HepG2 (cell line): ENCODE measurements around the gene CERS6. TPM values are rescaled to one million over a fixed set of nuclear protein-coding genes. Genes with fewer than 3 reads are reported as not detected.

Experiments used
- ATAC-seq: fragments of 200-7000 bp; cut with Tn5 transposase; 3 replicates; pipeline ENCODE4 v1.9.1; 2020; ENCODE audit warnings: mild to moderate bottlenecking, moderate library complexity
- BruUV-seq: library from RNA; stranded (reverse); fragments of 400-500 nt; replicated peaks from 2 replicates; lab custom pipeline; 2021; lab: Mats Ljungman, UMichigan
- CTCF ChIA-PET: fragments of 300-600 bp; formaldehyde crosslinking; extraction: SDS; loops from one replicate; lab custom pipeline; 2021; ENCODE audit warnings: low total read pairs, inconsistent platforms, low intra/inter-chr PET ratio; lab: Yijun Ruan, JAX
- POLR2A ChIA-PET: fragments of 350-600 bp; sonication (Branson Sonifier 250); formaldehyde crosslinking; loops from one replicate; lab custom pipeline; 2020; ENCODE audit warnings: antibody characterized with exemption, inconsistent platforms; lab: Yijun Ruan, JAX
- DNase-seq: peaks from one replicate; pipeline ENCODE4 v3.0.0-alpha.2; 2015; ENCODE audit warnings: low spot score
- FAIRE-seq: peaks from 3 replicates; lab custom pipeline; 2011; peaks lifted over from hg19 to GRCh38; lab: Jason Lieb, UNC
- H2AFZ ChIP-seq: one replicate; pipeline ENCODE4 v1.6.1; 2011; ENCODE audit warnings: low read length, inconsistent platforms
- H3K27ac ChIP-seq: fragments of 300-600 bp; 3 replicates; pipeline ENCODE4 v1.8.0; 2011; ENCODE audit warnings: mixed run types, mild to moderate bottlenecking, mixed read lengths, low read length, inconsistent platforms; ENCODE audit not compliant: insufficient read depth; ENCODE audit errors: extremely low read length
- H3K27me3 ChIP-seq, 2 experiments: fragments of 200-600 bp in 1 of 2; 2 replicates in 1 of 2; 3 replicates in 1 of 2; pipeline versions ENCODE4 v1.6.0 to v1.8.0; 2011; ENCODE audit warnings: low read length in 2 of 2, mild to moderate bottlenecking in 2 of 2, moderate library complexity in 2 of 2, inconsistent platforms in 1 of 2; ENCODE audit not compliant: insufficient read depth in 2 of 2, control insufficient read depth in 1 of 2
- H3K36me3 ChIP-seq, 2 experiments: fragments of 200-600 bp in 1 of 2; replicated peaks in 1 of 2; 2 replicates in 1 of 2; 3 replicates in 1 of 2; pipeline versions ENCODE4 v1.5.1 to v1.8.0; 2011; ENCODE audit warnings: low read length in 2 of 2, inconsistent platforms in 1 of 2; ENCODE audit not compliant: insufficient read depth in 2 of 2, control insufficient read depth in 1 of 2
- H3K4me1 ChIP-seq: 2 replicates; pipeline ENCODE4 v1.5.1; 2012; ENCODE audit warnings: low read length, inconsistent platforms; ENCODE audit not compliant: insufficient read depth
- H3K4me2 ChIP-seq: 2 replicates; pipeline ENCODE4 v1.6.0; 2011; ENCODE audit warnings: low read depth, low read length, inconsistent platforms
- H3K4me3 ChIP-seq, 3 experiments: fragments of 200-600 bp in 1 of 3; sonication (generic), shearing (Covaris generic) in 1 of 3; replicated peaks in 1 of 3; 2 replicates each; pipeline ENCODE4 v1.5.1; 2011 to 2016; ENCODE audit warnings: low read length in 3 of 3, inconsistent platforms in 2 of 3, low read depth in 2 of 3, mild to moderate bottlenecking in 2 of 3, control low read depth in 1 of 3, mixed read lengths in 1 of 3; ENCODE audit not compliant: insufficient read depth in 1 of 3
- H3K79me2 ChIP-seq: one replicate; pipeline ENCODE4 v1.6.1; 2011; ENCODE audit warnings: low read length, inconsistent platforms; ENCODE audit not compliant: insufficient read depth
- H3K9ac ChIP-seq: 2 replicates; pipeline ENCODE4 v1.6.0; 2011; ENCODE audit warnings: mild to moderate bottlenecking, low read depth, low read length, inconsistent platforms; ENCODE audit not compliant: insufficient read depth
- H3K9me3 ChIP-seq: 2 replicates; pipeline ENCODE4 v1.5.1; 2012; ENCODE audit warnings: mild to moderate bottlenecking, low read length
- H4K20me1 ChIP-seq: 2 replicates; pipeline ENCODE4 v1.6.0; 2011; ENCODE audit warnings: inconsistent platforms, mild to moderate bottlenecking, low read length, moderate library complexity; ENCODE audit not compliant: insufficient read depth
- ATF7-NPFF ChIP-seq: sonication (generic); formaldehyde crosslinking; IDR thresholded peaks from 2 replicates; pipeline ENCODE4 v1.8.1; 2023; ENCODE audit warnings: mild to moderate bottlenecking, low read depth, missing genetic modification reagents, moderate library complexity
- IRF2 ChIP-seq: IDR thresholded peaks from 2 replicates; pipeline ENCODE4 v1.6.1; 2018; ENCODE audit warnings: missing genetic modification reagents, missing compliant biosample characterization
- PTBP1 ChIP-seq: fragments of 200-400 bp; formaldehyde crosslinking; IDR thresholded peaks from 2 replicates; pipeline ENCODE4 v1.6.1; 2018; ENCODE audit warnings: low read length, low read depth; ENCODE audit not compliant: poor library complexity, severe bottlenecking
- SMARCE1 ChIP-seq: fragments of 450-650 bp; IDR thresholded peaks from 2 replicates; pipeline ENCODE4 v1.6.1; 2017; ENCODE audit warnings: borderline replicate concordance
- TCF7L2 ChIP-seq: IDR thresholded peaks from 2 replicates; pipeline ENCODE4 v1.6.1; 2011; ENCODE audit warnings: mild to moderate bottlenecking, low read depth, low read length, moderate library complexity
- XBP1 ChIP-seq: sonication (generic); formaldehyde crosslinking; IDR thresholded peaks from 2 replicates; pipeline ENCODE4 v1.5.0; 2020; ENCODE audit warnings: missing genetic modification reagents
- ZBTB39 ChIP-seq: sonication (generic); formaldehyde crosslinking; IDR thresholded peaks from 2 replicates; pipeline ENCODE4 v1.5.0; 2020; ENCODE audit warnings: missing genetic modification reagents
- ZNF496 ChIP-seq: sonication (generic); formaldehyde crosslinking; IDR thresholded peaks from 2 replicates; pipeline ENCODE4 v1.8.1; 2023; ENCODE audit warnings: mild to moderate bottlenecking, moderate library complexity, missing genetic modification reagents; ENCODE audit not compliant: insufficient replicate concordance
- WGBS: methylation state at CpG from one replicate; pipeline ENCODE4 v1.1.6; 2017; ENCODE audit warnings: low lambda C conversion rate; 5-methylcytosine and 5-hydroxymethylcytosine counted together
- in situ Hi-C: cut with HindIII; loops from 2 replicates; pipeline ENCODE4 v1.10.0; 2017; ENCODE audit warnings: low pct_unique_long_range_greater_than_20kb; ENCODE audit not compliant: extremely low pct_ligation_motif_present
- intact Hi-C: fragments of 100-400 bp; cut with micrococcal nuclease; formaldehyde crosslinking; loops from one replicate; pipeline ENCODE4 v1.10.0; 2022; ENCODE audit not compliant: unreplicated experiment
- polyA plus RNA-seq, 8 experiments: library from polyadenylated mRNA; depleted of rRNA in 3 of 8; stranded (reverse) in 7 of 8; unstranded in 1 of 8; fragments of >200 nt; fragmentation: Illumina TruSeq in 4 of 8; extraction: Trizol in 4 of 8; gene quantifications; 2 replicates each; pipeline versions ENCODE4 v1.2.1 to v1.2.3, GENCODE V29; 2011 to 2016; ENCODE audit warnings: low read depth in 4 of 8, missing spikeins in 1 of 8, mixed read lengths in 1 of 8; ENCODE audit not compliant: insufficient read depth in 1 of 8
- total RNA-seq, 5 experiments: library from RNA; depleted of rRNA; stranded (reverse); fragments of >200 nt; fragmentation: Illumina TruSeq; extraction: Trizol; gene quantifications; 2 replicates each; pipeline ENCODE4 v1.2.3, GENCODE V29; 2016; ENCODE audit warnings: low read depth in 1 of 5
- TF ChIP-seq, protein P1 (sequence below): IDR thresholded peaks from 2 replicates; pipeline ENCODE4 v1.6.1; 2016; ENCODE audit warnings: mild to moderate bottlenecking
- TF ChIP-seq, protein P2 (sequence below): sonication (generic); formaldehyde crosslinking; IDR thresholded peaks from 2 replicates; pipeline ENCODE4 v1.4.0; 2020; ENCODE audit warnings: mild to moderate bottlenecking, missing genetic modification reagents
- TF ChIP-seq, protein P3 (sequence below): sonication (generic); formaldehyde crosslinking; IDR thresholded peaks from 2 replicates; pipeline ENCODE4 v1.5.1; 2020; ENCODE audit warnings: missing genetic modification reagents, mild to moderate bottlenecking, borderline replicate concordance
- TF ChIP-seq, protein P4 (sequence below): sonication (generic); formaldehyde crosslinking; IDR thresholded peaks from 2 replicates; pipeline ENCODE4 v1.4.0; 2020; ENCODE audit warnings: missing genetic modification reagents, mild to moderate bottlenecking, borderline replicate concordance

CERS6 gene
- total and polyA plus RNA-seq, 2 of the 13 experiments (the other 11 are each of a cell fraction or from before 2014, with no cell fraction given) = 10.1 to 20.3 TPM

- ChIA-PET POLR2A (no interaction called here), CTCF (no interaction called here)
- ATAC-seq = no peak
- H3K4me3 ChIP-seq = no peak overlapping the region
- H3K9me3 ChIP-seq = no peaks in the 10 kb centered on the region
- H3K36me3 ChIP-seq = no peaks in the 10 kb centered on the region
- FAIRE-seq = no peak
- in situ Hi-C loops (no loop called here), intact Hi-C loops (no loop called here)
- 98% methylated on average over 2 of the region's 2 CpGs for WGBS
- H4K20me1 ChIP-seq = no peaks in the 10 kb centered on the region; the same call in 1 of the 2 replicates
- H3K4me1 ChIP-seq = peaks cover 6% of the 10 kb centered on the region
- no peaks in the 10 kb centered on the region for H3K79me2 ChIP-seq
- no peaks in the 10 kb centered on the region for H3K27me3 ChIP-seq
- no peak overlapping the region for H3K9ac ChIP-seq
- H3K27ac ChIP-seq = no peak overlapping the region
- H2AFZ ChIP-seq = no peak overlapping the region
- no peak overlapping the region for H3K4me2 ChIP-seq
- no peak for DNase-seq
- BruUV-seq = no TSS peak
- TF ChIP-seq SMARCE1 = no peak
- no peak for TF ChIP-seq XBP1 (CRISPR knock-in tag)
- TF ChIP-seq, protein P1, sequence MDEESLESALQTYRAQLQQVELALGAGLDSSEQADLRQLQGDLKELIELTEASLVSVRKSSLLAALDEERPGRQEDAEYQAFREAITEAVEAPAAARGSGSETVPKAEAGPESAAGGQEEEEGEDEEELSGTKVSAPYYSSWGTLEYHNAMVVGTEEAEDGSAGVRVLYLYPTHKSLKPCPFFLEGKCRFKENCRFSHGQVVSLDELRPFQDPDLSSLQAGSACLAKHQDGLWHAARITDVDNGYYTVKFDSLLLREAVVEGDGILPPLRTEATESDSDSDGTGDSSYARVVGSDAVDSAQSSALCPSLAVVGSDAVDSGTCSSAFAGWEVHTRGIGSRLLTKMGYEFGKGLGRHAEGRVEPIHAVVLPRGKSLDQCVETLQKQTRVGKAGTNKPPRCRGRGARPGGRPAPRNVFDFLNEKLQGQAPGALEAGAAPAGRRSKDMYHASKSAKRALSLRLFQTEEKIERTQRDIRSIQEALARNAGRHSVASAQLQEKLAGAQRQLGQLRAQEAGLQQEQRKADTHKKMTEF (CRISPR knock-in tag) = no peak
- TF ChIP-seq TCF7L2 = no peak
- TF ChIP-seq IRF2 (CRISPR knock-in tag) = no peak
- TF ChIP-seq, protein P2, sequence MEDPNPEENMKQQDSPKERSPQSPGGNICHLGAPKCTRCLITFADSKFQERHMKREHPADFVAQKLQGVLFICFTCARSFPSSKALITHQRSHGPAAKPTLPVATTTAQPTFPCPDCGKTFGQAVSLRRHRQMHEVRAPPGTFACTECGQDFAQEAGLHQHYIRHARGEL (CRISPR knock-in tag) = no peak
- no peak for TF ChIP-seq ZNF496 (CRISPR knock-in tag)
- TF ChIP-seq, protein P3, sequence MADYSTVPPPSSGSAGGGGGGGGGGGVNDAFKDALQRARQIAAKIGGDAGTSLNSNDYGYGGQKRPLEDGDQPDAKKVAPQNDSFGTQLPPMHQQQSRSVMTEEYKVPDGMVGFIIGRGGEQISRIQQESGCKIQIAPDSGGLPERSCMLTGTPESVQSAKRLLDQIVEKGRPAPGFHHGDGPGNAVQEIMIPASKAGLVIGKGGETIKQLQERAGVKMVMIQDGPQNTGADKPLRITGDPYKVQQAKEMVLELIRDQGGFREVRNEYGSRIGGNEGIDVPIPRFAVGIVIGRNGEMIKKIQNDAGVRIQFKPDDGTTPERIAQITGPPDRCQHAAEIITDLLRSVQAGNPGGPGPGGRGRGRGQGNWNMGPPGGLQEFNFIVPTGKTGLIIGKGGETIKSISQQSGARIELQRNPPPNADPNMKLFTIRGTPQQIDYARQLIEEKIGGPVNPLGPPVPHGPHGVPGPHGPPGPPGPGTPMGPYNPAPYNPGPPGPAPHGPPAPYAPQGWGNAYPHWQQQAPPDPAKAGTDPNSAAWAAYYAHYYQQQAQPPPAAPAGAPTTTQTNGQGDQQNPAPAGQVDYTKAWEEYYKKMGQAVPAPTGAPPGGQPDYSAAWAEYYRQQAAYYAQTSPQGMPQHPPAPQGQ = no peak
- no peak for TF ChIP-seq ZBTB39 (CRISPR knock-in tag)
- TF ChIP-seq ATF7-NPFF (CRISPR knock-in tag) = no peak
- TF ChIP-seq PTBP1 = no peak
- TF ChIP-seq, protein P4, sequence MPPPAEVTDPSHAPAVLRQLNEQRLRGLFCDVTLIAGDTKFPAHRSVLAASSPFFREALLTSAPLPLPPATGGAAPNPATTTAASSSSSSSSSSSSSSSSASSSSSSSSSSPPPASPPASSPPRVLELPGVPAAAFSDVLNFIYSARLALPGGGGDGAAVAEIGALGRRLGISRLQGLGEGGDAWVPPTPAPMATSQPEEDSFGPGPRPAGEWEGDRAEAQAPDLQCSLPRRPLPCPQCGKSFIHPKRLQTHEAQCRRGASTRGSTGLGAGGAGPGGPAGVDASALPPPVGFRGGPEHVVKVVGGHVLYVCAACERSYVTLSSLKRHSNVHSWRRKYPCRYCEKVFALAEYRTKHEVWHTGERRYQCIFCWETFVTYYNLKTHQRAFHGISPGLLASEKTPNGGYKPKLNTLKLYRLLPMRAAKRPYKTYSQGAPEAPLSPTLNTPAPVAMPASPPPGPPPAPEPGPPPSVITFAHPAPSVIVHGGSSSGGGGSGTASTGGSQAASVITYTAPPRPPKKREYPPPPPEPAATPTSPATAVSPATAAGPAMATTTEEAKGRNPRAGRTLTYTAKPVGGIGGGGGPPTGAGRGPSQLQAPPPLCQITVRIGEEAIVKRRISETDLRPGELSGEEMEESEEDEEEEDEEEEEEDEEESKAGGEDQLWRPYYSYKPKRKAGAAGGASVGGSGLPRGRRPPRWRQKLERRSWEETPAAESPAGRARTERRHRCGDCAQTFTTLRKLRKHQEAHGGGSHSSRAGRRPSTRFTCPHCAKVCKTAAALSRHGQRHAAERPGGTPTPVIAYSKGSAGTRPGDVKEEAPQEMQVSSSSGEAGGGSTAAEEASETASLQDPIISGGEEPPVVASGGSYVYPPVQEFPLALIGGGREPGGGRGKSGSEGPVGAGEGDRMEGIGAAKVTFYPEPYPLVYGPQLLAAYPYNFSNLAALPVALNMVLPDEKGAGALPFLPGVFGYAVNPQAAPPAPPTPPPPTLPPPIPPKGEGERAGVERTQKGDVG (CRISPR knock-in tag) = no peak
Observed at GRCh38 chr2:168612719-168613118, 156.6 kb downstream of the CERS6 start.
